ENCODE data around the gene PRPF40A.

- TF ChIP-seq POLR2A (IDR thresholded peaks at IDR 0.05; ENCODE audit: low read length) = no peak
- no peak for TF ChIP-seq GATA1 (IDR thresholded peaks at IDR 0.05; ENCODE audit: low read depth, low read length)
Observed at GRCh38 chr2:152759290-152760072, 42.2 kb upstream of the PRPF40A start.

All from erythroblast (primary cell).